Skeletal muscle cell (primary cell): Measurements from ENCODE around the gene TMPRSS4.

Experiments
- DNase-seq: peaks from one replicate; pipeline ENCODE4 v3.0.0-alpha.2; 2010; ENCODE audit warnings: low read depth
- H3K4me3 ChIP-seq: 2 replicates; pipeline ENCODE4 v1.5.1; 2011; ENCODE audit warnings: low read depth, mild to moderate bottlenecking, control low read depth, low read length, moderate library complexity

TMPRSS4 gene

DNA sequence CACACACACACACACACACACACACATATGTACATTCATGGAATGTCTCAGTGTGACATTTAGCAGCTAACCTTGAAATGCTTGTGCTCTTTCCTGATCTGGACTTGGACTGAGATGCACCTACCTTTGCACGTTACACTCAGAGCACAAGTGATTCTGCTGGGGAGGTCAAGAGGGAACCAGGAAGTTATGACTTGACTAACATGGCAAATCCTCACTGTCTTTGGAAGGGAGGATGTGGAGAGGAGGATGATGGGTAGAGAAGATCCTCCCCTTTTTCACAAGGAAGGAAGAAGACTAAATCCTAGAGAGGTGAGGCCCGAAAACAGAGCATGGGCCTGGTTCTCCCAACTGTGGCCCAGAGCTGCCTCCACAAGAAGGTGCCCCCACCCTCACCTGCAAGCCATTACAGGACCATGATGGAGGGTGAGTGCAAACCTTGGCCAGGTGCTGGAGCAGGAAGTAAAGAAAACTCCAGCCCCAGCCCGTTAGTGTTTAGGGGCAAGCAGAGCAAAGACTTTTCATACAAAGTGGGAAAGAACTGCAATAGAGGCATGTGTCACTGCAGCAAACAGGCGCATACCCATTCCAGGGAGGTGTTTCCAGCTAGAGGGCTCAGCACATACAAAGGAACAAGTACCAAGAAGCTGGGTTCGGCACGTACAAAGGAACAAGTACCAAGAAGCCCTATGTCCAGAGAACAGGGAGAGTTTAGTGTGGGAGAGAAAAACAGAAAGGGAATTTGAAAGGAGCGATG, 49.4 kb downstream of the TMPRSS4 start:
- H3K4me3 ChIP-seq = no peak overlapping the region
- no peak for DNase-seq

DNA sequence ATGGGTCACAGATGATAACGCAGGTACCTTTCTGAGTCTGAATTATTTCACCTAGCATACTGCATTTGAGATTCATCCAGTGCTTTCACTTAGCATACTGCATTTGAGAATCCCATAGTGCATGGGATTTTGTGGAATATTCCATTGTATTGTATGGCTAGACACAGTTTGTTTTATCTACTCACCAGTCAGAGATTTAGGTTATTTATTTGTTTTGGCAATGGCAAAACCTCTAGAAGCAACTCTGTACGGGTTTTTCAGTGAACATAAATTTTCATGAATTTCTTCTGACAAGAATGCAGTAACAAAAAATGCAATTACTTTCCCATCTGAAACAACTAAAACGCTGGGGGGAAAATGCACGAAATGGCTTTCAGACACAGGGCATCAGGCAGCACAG, 51.4 kb downstream of the TMPRSS4 start:
- DNase-seq = no peak
- no peak overlapping the region for H3K4me3 ChIP-seq

DNA sequence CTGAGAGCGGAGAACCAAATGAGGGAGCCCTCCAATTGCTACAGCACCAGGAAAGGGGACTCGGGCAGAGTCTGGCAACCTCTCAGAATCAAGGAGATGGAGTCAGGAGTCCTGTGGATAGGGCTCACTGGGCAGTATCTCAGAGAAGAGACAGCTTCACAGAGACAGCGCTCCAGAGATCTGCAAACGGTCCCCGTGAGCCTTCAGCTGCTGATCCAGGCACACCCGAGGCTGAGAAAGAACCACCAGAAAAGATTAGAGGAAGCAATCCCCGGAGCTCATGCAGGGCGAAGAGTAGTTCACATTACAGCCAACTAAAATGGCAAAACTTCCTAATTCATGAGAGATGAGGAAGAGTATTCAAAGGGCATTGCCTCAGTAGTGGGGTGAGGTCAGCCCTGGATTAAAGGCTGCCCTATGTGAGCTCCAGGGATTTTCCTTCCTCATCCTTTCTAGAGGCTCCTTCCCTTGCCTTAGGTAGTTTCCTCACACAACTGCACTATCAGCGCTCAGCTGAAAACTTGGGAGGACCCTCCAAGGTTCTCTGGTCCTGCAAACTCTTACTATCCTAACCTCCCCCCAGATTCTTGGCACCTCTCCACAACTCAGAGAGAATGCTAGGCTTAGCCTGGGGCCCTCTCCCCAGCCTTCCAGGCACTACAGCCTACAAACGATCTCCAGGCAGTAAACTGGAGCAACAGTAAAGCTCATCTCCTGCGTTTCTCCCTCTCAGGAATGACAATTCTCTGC, 52.0 kb downstream of the TMPRSS4 start:
- no peak for DNase-seq

DNA sequence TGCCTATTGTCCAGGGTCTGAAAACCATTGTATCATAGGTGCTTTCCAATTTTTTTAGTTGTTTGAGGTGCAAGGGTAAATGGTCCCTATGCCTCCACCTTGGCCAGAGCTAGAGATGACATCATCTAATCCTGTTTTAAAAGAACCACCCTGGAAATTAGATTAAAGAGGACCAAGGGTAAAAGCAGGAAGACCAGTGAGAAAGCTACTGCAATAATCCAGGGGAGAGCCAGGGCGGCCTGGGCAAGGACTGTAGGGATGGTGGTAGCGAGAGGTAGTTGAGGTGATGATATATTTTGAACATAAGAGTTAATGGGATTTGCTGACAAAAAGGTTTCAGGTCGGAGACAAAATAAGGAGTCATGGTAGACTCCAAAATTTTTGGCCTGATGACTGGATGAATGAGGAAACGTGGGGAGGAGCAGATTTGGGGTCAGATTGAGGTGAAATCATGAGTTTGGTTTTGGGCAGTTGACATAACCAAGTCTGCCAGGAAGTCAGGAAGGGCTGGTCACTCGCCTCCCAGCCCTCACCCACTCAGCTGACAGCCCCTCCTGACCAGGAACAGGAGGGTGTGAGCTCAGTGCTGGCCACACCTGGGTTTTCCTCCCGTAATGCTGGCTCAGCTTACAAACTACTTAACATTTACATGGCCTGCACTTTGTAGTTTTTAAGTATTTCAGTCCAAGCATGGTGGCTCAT, 52.7 kb downstream of the TMPRSS4 start:
- no peak for DNase-seq

More for the DNA sequence above, 52.0 kb downstream of the TMPRSS4 start:
- H3K4me3 ChIP-seq = no peak overlapping the region

GRCh38 chr11:118132385-118133151, 55.7 kb downstream of the TMPRSS4 start:
- DNase-seq = no peak
- no peak overlapping the region for H3K4me3 ChIP-seq

More for the DNA sequence above, 52.7 kb downstream of the TMPRSS4 start:
- no peak overlapping the region for H3K4me3 ChIP-seq

GRCh38 chr11:118133816-118134215, 56.9 kb downstream of the TMPRSS4 start:
- no peak overlapping the region for H3K4me3 ChIP-seq
- no peak for DNase-seq

GRCh38 chr11:118135051-118135795, 58.3 kb downstream of the TMPRSS4 start:
- DNase-seq = no peak
- H3K4me3 ChIP-seq = no peak overlapping the region

DNA sequence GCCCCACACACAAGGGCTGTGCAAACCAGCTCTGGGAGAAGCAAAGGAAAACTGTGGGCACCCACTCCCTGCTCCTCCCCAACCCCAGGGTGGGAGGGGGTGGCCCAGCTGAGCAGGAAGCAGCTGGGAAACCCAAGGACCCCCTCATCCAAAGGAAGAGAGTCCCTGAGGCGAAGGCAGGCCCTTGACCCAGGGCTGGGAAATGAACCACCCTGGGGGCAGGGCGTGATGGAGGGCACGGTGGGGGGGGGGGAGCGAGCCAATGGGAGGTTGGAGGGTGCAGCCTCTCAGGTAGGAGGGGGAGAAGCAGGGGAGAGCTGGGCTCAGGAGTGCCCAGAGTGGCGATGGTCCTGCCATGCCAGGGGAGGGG, 58.9 kb downstream of the TMPRSS4 start:
- DNase-seq = no peak
- H3K4me3 ChIP-seq = no peak overlapping the region

GRCh38 chr11:118136341-118136740, 59.5 kb downstream of the TMPRSS4 start:
- H3K4me3 ChIP-seq = no peak overlapping the region
- no peak for DNase-seq

- H3K4me3 ChIP-seq = no peak overlapping the region
- no peak for DNase-seq
Measured at GRCh38 chr11:118136801-118137200, 59.9 kb downstream of the TMPRSS4 start.

- no peak for DNase-seq
- no peak overlapping the region for H3K4me3 ChIP-seq
Measured at GRCh38 chr11:118138839-118139420, 62.1 kb downstream of the TMPRSS4 start.

DNA sequence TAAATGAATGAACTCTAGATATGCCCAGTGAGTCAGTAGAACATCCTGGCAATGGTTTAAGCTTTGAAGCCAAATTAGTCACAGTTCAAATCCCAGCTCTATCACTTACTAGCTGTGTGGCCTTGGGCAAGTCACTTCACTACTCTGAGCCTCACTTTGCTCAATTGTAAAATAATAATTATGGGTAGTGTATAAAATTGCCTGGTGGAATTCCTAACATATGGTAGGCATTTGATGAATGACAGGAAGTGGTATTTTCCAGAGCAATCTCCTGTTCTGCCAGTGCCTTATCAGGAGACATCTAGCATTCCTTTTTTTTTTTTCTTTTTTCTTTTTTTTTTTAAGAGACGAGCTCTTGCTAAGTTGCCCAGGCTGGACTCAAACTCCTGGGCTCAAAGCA, 62.7 kb downstream of the TMPRSS4 start:
- no peak overlapping the region for H3K4me3 ChIP-seq
- no peak for DNase-seq

DNA sequence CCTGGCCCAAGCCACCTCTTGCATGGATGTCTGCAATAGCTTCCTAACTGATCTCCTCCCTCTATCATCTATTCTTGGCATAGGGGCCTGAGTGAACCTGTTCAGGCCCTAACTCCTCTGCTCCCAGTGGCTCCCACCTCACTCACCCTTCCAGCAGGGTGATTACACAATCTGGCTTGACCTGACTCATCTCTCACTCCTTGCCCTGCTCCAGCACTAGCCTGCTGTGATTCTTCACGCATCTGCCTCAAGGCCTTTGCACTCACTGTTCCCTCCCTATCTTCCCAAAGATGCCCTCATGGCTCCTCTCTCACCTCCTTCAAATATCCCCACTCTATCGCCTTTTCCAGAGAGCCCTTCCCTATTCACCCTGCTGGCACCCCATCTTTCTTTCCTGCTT, 65.2 kb downstream of the TMPRSS4 start:
- H3K4me3 ChIP-seq = no peak overlapping the region
- DNase-seq = no peak

GRCh38 chr11:118142809-118143208, 65.9 kb downstream of the TMPRSS4 start:
- DNase-seq = no peak

DNA sequence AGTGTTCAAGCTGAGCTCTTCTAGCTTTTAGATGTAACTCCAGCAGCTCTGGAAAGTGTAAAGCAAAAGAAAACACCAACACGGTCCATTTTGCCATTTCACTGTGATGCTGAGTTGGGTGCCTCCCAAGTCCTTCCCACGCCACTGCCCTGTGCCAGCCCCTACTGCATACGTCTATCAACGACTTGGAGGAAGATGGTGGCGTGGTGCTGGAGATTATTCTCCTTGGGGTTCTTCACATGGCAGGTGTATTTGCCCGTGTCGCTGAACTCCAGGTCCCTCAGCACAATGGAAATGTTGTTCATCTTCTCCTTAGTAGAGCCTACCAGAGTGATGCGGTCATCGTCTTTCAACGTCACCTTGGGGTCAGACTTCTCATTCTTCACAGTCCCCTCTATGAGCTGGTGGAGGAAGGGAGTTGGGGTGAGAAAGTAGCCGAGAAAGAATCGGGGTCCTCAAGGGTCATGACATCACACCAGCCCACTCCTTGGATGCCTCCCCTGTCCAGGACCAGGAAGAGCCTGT, 66.8 kb downstream of the TMPRSS4 start:
- no peak overlapping the region for H3K4me3 ChIP-seq
- no peak for DNase-seq

More at GRCh38 chr11:118142809-118143208, 65.9 kb downstream of the TMPRSS4 start:
- no peak overlapping the region for H3K4me3 ChIP-seq

DNA sequence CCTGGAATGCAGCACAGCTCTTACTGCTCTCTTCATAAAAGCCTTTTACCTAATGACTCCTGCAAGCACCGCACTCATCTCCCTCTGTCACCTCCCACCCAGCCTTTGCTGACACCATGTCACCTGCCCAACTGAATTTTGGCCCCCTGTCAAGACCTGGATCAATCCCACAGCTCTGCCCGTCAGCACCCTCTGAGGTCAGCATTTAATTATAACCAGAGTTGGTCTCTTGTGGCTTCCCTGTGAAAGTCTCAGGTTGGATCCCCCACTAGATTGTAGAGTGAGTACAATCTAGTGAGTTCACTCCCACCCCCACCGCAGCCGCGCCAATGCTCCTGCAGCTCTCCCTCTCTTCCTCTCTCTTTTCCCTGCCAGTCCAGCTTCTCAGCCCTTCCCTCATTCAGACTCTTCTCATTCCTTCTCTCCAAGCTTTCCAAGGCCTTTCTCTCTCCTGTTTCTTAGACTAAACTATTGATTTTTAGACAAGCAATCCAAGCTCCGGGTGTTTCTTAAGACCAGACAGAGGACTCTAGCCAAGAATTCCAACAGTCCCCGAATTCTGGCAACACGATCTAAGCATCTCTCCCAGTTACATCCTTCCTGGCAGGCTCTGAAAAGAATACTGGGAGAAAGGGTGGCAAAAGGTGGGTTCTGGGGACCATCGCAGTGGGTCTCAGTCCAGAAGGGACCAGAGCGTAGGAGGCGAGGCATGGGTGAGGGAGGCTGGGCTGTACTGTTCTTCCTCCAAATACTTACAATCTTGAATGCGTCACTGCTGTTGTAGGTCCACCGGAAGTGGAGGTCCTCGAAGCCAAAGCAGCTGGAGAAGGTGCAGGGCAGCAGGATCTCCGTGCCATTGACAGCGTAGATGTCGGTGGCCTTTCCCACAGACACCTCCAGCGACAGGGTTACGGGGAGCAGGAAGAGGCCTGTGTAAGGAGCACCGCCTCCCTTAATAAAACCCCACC, 67.7 kb downstream of the TMPRSS4 start:
- DNase-seq = no peak
- H3K4me3 ChIP-seq = no peak overlapping the region
